NCI-H526 (cell line): ENCODE data around the gene PTPRF.
"Not testable (repeated sequence)": the region's sequence is repeated elsewhere in the genome, so short reads cannot be mapped to it uniquely, and the experiment has no call there.

Experiments used
- DNase-seq, 2 experiments: peaks; one replicate each; lab custom pipeline; 2025; lab: John Stamatoyannopoulos, UW

The PTPRF gene

DNA sequence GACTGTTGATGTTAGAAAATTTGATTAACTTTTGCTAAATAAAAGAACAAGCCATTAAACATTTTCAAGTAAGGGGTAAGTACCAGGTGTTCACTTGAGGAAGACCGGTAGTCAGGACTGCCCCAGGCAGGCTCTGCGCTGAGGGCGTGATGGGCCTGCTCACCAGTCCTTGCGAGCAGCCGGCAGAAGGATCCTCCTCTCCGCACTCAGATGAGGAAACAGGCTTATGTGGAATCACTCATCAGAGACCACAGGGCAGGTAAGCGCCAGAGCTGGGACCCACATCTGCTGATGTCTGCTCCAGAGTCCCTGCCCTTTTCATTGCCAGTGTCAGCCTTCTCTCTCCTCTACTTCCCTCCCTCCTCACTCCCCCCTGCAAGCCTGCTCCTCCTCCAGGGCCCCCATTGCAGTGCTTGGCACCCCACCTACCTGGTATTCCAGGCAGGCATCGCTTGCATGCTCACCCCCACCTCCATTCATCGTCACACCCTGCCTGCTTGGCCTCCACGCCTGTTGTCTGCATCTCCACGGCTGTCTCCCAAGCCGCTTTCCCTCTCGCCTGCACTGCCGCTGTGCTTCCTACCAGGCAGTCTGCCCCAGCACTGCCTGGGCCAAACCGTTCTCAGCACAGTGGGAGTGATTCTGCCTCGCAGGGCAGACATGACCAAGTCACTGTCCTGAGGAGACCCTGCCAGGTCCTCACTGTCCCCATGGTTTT lies 94.5 kb downstream of the PTPRF start:
- DNase-seq, result no peak

GRCh38 chr1:43632135-43632670 lies 101.5 kb downstream of the PTPRF start:
- peak; percentile 61 to 70 for DNase-seq

- DNase-seq, result no peak
Measured at GRCh38 chr1:43634721-43635120, 104.0 kb downstream of the PTPRF start.

GRCh38 chr1:43636006-43636641 lies 105.4 kb downstream of the PTPRF start:
- DNase-seq, result no peak

- no peak for DNase-seq
Measured at GRCh38 chr1:43637267-43637666, 106.6 kb downstream of the PTPRF start.

- not testable (repeated sequence) for DNase-seq
Measured at GRCh38 chr1:43638381-43638780, 107.7 kb downstream of the PTPRF start.

GRCh38 chr1:43639976-43640794 lies 109.5 kb downstream of the PTPRF start:
- no peak for DNase-seq

DNA sequence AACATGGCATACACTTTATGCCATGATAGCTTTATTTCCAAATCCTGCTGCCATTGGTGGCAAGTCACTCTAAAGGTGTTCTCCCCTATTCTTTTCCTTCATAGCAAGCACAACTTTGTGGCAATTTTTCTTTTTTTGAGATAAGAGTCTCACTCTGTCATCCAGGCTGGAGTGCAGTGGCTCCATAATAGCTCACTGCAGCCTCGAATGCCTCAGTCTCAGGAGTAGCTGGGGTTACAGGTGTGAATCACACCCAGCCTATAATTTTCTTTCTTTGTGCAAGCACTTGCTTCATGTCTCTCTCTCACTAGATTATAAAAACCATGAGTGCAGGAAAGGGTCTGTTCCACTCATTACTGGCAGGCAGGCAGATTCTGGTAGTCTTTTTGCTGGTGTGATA lies 113.9 kb downstream of the PTPRF start:
- DNase-seq, result no peak

DNA sequence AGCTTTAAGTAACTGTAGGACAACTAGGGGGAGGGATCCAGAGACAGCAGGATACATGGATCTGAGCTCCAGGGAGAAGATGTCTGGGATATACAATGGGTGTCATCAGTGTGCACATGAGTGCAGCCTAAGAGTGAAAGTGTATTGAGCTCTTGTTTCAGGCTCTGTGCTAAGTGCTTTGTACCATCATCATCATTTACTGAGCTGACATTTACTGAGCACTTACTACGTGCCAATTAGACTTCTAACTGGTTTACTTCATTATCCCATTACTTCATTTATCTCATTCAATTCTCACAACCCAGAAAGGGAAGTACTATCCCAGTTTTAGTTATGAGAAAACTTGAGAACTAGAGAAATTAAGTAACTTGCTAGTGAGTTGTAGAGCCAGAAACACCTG lies 114.8 kb downstream of the PTPRF start:
- DNase-seq, result no peak

DNA sequence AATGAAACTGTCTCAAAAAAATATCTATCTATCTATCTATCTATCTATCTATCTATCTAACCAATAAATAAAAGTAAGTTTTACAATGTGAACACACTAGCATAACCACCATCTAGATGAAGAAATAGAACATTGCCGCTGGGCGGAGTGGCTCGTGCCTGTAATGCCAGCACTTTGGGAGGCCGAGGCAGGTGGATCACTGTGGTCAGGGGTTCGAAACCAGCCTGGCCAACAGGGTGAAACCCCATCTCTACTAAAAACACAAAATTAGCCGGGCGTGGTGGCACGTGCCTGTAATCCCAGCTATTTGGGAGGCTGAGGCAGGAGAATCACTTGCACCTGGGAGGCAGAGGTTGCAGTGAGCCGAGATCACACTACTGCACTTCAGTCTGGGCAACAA lies 116.6 kb downstream of the PTPRF start:
- not testable (repeated sequence) for DNase-seq

DNA sequence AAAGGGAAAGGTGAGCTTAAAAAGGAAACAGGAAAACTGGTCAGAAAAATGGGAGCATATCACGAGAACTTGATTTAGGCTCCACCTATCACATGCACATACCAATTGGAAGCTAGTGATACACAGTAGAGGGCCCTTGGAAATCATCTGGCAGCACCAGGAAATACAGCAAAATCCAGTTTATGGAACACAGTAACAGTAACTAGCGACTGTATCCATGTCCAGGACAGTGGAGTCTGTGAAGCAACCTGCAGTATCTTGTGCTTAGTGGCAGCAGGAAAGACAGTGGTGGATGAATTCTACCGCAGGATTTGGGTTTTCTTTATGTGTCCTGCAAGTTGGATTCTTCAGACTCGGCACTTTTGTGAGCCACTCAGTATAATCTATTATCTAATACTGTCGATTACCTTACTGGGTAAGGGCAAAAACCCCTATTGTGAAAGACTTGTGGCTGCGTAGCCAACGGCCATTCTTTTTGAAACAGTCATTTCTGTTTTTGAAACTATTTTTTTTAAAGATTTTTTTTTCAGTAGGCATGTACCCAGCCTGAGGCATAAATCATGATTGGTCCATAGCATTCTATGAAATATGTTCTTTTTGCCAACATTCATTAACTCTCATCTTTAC lies 117.7 kb downstream of the PTPRF start:
- no peak for DNase-seq

- no peak for DNase-seq
Measured at GRCh38 chr1:43648876-43649477, 118.3 kb downstream of the PTPRF start.

DNA sequence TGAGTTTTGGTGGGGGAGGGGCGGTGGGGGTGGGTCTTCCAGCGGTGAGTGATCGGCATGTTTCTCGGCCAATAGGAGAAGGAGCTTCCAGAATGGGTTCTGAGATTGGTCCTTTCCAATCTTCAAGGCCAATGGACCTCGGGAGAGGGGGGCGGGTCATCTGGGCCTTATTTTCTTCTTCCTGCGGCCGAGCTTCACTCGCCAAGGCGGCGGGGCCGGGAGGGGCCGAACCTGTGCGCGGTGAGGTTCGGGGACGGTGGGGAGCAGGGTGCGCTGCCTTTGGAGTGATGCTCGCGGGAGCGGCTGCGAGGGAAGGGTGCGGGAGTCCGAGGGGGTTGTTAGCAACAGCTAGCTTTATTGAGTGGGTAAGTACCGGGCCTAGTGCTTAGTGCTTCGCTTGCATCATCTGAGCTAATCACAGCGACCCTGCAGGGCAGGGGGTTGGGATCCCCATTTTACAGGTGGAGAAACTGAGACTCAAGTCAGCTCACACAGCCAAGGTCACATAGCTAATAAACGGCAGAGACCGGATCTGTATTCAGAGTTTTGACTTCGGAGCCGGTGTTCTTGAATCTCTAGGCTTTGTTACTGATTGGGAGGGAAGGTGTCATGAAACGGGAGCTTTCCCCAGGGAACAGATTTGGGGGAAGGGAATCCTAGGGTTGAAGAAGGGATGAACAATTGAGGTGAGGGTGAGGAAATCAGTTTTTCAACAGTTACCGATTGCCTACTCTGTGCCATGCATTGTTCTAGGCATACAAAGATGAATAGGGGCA lies 119.8 kb downstream of the PTPRF start:
- DNase-seq, result peak; percentile 99 to 100

DNA sequence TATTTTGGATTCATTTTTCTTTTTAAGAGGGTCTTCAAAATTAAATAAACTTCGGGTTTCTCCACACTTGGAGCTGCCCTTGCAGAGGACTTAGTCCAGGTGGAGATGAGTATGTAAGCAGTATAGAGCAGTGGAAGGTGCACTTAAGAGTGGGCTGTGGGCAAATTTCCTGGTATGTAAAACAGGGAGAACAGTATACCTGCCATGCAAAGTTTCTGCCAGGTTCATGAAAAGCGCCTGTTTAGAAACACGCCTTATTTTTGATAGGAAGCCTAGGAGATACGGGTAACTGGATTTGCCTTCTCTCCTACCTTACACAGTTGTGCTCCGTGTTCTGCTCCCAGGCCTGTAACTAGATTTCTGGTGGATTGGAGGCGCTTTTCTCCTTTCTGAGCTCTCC lies 120.5 kb downstream of the PTPRF start:
- peak; percentile 99 for DNase-seq

DNA sequence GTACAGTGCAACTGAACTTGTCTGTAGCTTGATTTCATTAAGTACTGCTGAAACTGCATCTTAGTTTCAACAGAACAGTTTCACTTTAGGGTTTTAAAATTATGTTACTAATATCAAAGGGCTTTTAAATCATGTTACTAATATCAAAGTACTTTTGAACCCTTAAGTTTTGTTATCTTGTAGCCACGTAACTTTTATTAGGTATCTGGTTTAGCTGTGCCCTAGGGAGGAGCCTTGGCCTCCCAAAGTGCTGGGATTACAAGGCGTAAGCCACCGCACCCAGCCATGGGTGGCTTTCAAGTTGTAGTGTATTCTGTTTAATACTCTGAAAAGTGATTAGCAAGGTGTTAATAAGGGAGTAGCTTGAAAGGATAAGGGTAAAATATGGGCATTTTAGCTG lies 121.2 kb downstream of the PTPRF start:
- no peak for DNase-seq

GRCh38 chr1:43653339-43653738 lies 122.7 kb downstream of the PTPRF start:
- DNase-seq, result peak; percentile 24 to 61

- DNase-seq, result no peak
Measured at GRCh38 chr1:43653893-43654292, 123.2 kb downstream of the PTPRF start.

DNA sequence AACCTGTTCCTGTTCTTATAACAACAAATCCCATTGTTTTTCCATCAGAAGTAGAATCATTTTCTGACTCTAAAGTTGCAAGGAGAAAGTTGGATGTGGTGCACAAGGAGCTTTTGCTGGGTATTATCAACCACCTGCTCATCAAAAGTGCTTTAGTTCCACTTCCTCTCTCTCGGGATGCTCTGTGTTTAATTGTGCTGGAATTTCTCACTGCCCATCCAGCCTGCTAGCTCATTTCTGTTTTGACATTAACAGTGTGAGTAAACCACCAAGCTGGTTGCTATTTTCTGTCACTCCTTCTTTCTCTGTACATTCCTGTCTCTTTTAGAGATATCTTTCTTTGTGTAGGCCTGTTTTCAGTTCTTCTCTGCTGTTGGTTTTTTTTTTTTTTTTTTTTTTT lies 125.3 kb downstream of the PTPRF start:
- DNase-seq, result no peak

- DNase-seq, result no peak
Measured at GRCh38 chr1:43659212-43660166, 128.8 kb downstream of the PTPRF start.

GRCh38 chr1:43660355-43660754 lies 129.7 kb downstream of the PTPRF start:
- peak; percentile 21 to 47 for DNase-seq
